Measurements from ENCODE around the gene STEAP1.

STEAP1 gene

GRCh38 chr7:90213521-90213920 is 59.3 kb downstream of the STEAP1 start:
- DNase-seq, result no peak
